Liver (tissue), 9 donors: Measurements from ENCODE around the gene KCNIP1. TPM values are rescaled to one million over a fixed set of nuclear protein-coding genes. Genes with fewer than 3 reads are reported as not detected.

Experiments used
- DNase-seq: peaks from one replicate; pipeline ENCODE4 v3.0.0-alpha.2; 2017; ENCODE audit warnings: low spot score
- H3K27ac ChIP-seq, 2 donors: one replicate each; pipeline ENCODE4 v1.7.0; 2013; ENCODE audit warnings: inconsistent platforms in 2 of 2, low read length in 2 of 2, control low read depth in 1 of 2, low read depth in 1 of 2, mild to moderate bottlenecking in 1 of 2
- H3K27me3 ChIP-seq, 4 donors: one replicate each; pipeline versions ENCODE4 v1.6.1 to v1.7.0; 2013; ENCODE audit warnings: low read length in 3 of 4, inconsistent platforms in 1 of 4, mild to moderate bottlenecking in 1 of 4, moderate library complexity in 1 of 4; ENCODE audit not compliant: control insufficient read depth in 4 of 4, insufficient read depth in 4 of 4
- H3K36me3 ChIP-seq, 4 donors: one replicate each; pipeline versions ENCODE4 v1.6.1 to v1.7.0; 2013; ENCODE audit warnings: low read length in 3 of 4, mild to moderate bottlenecking in 3 of 4, low read depth in 1 of 4, moderate library complexity in 1 of 4; ENCODE audit not compliant: control insufficient read depth in 4 of 4, insufficient read depth in 3 of 4
- H3K4me1 ChIP-seq, 4 donors: one replicate each; pipeline versions ENCODE4 v1.6.1 to v1.7.0; 2013; ENCODE audit warnings: low read length in 3 of 4, mild to moderate bottlenecking in 3 of 4, moderate library complexity in 1 of 4; ENCODE audit not compliant: control insufficient read depth in 4 of 4, insufficient read depth in 4 of 4
- H3K4me3 ChIP-seq, 3 donors: one replicate each; pipeline versions ENCODE4 v1.6.1 to v1.7.0; 2013; ENCODE audit warnings: low read length in 3 of 3, control low read depth in 1 of 3, low read depth in 1 of 3, mild to moderate bottlenecking in 1 of 3
- H3K9ac ChIP-seq, 2 donors: one replicate each; pipeline ENCODE4 v1.7.0; 2013; ENCODE audit warnings: low read length in 2 of 2, mild to moderate bottlenecking in 2 of 2, moderate library complexity in 2 of 2, control low read depth in 1 of 2, low read depth in 1 of 2
- H3K9me3 ChIP-seq, 4 donors: one replicate each; pipeline versions ENCODE4 v1.6.1 to v1.7.0; 2013; ENCODE audit warnings: low read length in 3 of 4; ENCODE audit not compliant: control insufficient read depth in 4 of 4
- ATF3 ChIP-seq: IDR thresholded peaks from 2 replicates; pipeline ENCODE4 v1.6.1; 2016; ENCODE audit warnings: antibody characterized with exemption
- CTCF ChIP-seq: fragments of 150-350 bp; IDR thresholded peaks from 2 replicates; pipeline ENCODE4 v1.5.1; 2017; ENCODE audit warnings: improper control_type of control experiment, low read depth, low read length; ENCODE audit not compliant: missing input control
- FOXA1 ChIP-seq: IDR thresholded peaks from 2 replicates; pipeline ENCODE4 v1.6.1; 2016; ENCODE audit warnings: antibody characterized with exemption
- FOXA2 ChIP-seq: IDR thresholded peaks from 2 replicates; pipeline ENCODE4 v1.6.1; 2016; ENCODE audit warnings: antibody characterized with exemption
- GABPA ChIP-seq, 2 donors: IDR thresholded peaks in 1 of 2; conservative IDR thresholded peaks in 1 of 2; 2 replicates each; pipeline ENCODE4 v1.6.1; 2016; ENCODE audit warnings: antibody characterized with exemption in 2 of 2, mild to moderate bottlenecking in 1 of 2, moderate library complexity in 1 of 2
- HNF4A ChIP-seq, 2 donors: conservative IDR thresholded peaks; 2 replicates each; pipeline ENCODE4 v1.6.1; 2016; ENCODE audit warnings: antibody characterized with exemption in 2 of 2, mild to moderate bottlenecking in 2 of 2
- HNF4G ChIP-seq: IDR thresholded peaks from 2 replicates; pipeline ENCODE4 v1.6.1; 2016; ENCODE audit warnings: antibody characterized with exemption
- JUND ChIP-seq, 2 donors: IDR thresholded peaks; 2 replicates each; pipeline ENCODE4 v1.6.1; 2016; ENCODE audit warnings: antibody characterized with exemption in 2 of 2
- MAX ChIP-seq: IDR thresholded peaks from 2 replicates; pipeline ENCODE4 v1.6.1; 2016; ENCODE audit warnings: antibody characterized with exemption
- RAD21 ChIP-seq, 2 donors: IDR thresholded peaks; 2 replicates each; pipeline ENCODE4 v1.6.1; 2016; ENCODE audit warnings: antibody characterized with exemption in 2 of 2, mild to moderate bottlenecking in 2 of 2
- REST ChIP-seq: IDR thresholded peaks from 2 replicates; pipeline ENCODE4 v1.6.1; 2016; ENCODE audit warnings: antibody characterized with exemption, mild to moderate bottlenecking
- RXRA ChIP-seq, 2 donors: IDR thresholded peaks; 2 replicates each; pipeline ENCODE4 v1.6.1; 2017 to 2018; ENCODE audit warnings: antibody characterized with exemption in 2 of 2, mild to moderate bottlenecking in 1 of 2
- SP1 ChIP-seq: IDR thresholded peaks from 2 replicates; pipeline ENCODE4 v1.6.1; 2018; ENCODE audit warnings: antibody characterized with exemption, mild to moderate bottlenecking
- TAF1 ChIP-seq: conservative IDR thresholded peaks from 2 replicates; pipeline ENCODE4 v1.6.1; 2016; ENCODE audit warnings: antibody characterized with exemption, mild to moderate bottlenecking
- YY1 ChIP-seq: IDR thresholded peaks from 2 replicates; pipeline ENCODE4 v1.6.1; 2016; ENCODE audit warnings: antibody characterized with exemption, mild to moderate bottlenecking
- ZBTB33 ChIP-seq: IDR thresholded peaks from 2 replicates; pipeline ENCODE4 v1.6.1; 2016; ENCODE audit warnings: antibody characterized with exemption
- WGBS: extraction: QIAGEN DNeasy Blood & Tissue Kit; methylation state at CpG from one replicate; pipeline ENCODE4 v1.1.7; 2013; 5-methylcytosine and 5-hydroxymethylcytosine counted together
- polyA plus RNA-seq, 2 donors: library from polyadenylated mRNA; stranded (reverse) in 1 of 2; unstranded in 1 of 2; fragments of 200-250 nt in 1 of 2; fragments of >200 nt in 1 of 2; fragmentation: Nextera tagmentation in 1 of 2; extraction: Ambion mirVana in 1 of 2; gene quantifications; one replicate each; pipeline versions ENCODE4 v1.2.1 to v1.2.3, GENCODE V29; 2013 to 2015
- total RNA-seq, 2 donors: library from RNA; depleted of rRNA; stranded (reverse); fragments of >200 nt; gene quantifications; one replicate each; pipeline ENCODE4 v1.2.3, GENCODE V29; 2014
- donor health status: healthy.
- donor health status: healthy.
- donor health status: healthy.
- donor health status: healthy.
- donor health status: healthy.

KCNIP1 gene
- total and polyA plus RNA-seq, 4 donors, result 0.08 to 0.23 TPM; not detected in 2

- Histone ChIP-seq H3K27me3 (peaks cover 0 to 4% (median under 1%) of the 10 kb centered on the region in 4 donors), H3K36me3 (no peaks in the 10 kb centered on the region), H3K4me1 (no peaks in the 10 kb centered on the region), H3K27ac (no peak overlapping the region), H3K9me3 (no peaks in the 10 kb centered on the region), H3K9ac (no peak overlapping the region), H3K4me3 (no peak overlapping the region)
- TF ChIP-seq MAX (no peak), REST (no peak), SP1 (no peak), JUND (IDR thresholded peaks at IDR 0.05) (no peak), FOXA2 (no peak), GABPA (IDR thresholded peaks at IDR 0.05 in 1 of 2, conservative IDR thresholded peaks at IDR 0.05 in 1 of 2) (no peak), RAD21 (IDR thresholded peaks at IDR 0.05) (no peak), ZBTB33 (no peak), ATF3 (no peak), HNF4A (conservative IDR thresholded peaks at IDR 0.05) (no peak), HNF4G (no peak), CTCF (no peak), RXRA (IDR thresholded peaks at IDR 0.05) (no peak), YY1 (no peak), FOXA1 (no peak)
- 92% methylated on average over 12 of the region's 12 CpGs for WGBS
- DNase-seq, result no peak
These were observed 18.8 kb upstream of the KCNIP1 start for GRCh38 chr5:170484847-170485615.

GRCh38 chr5:170485616-170485911 lies 18.3 kb upstream of the KCNIP1 start:
- peaks cover 0 to 4% (median under 1%) of the 10 kb centered on the region in 4 donors for H3K27me3 ChIP-seq
- no peaks in the 10 kb centered on the region for H3K36me3 ChIP-seq
- no peak overlapping the region for H3K4me3 ChIP-seq
- no peak for DNase-seq
- no peaks in the 10 kb centered on the region for H3K4me1 ChIP-seq
- no peak overlapping the region for H3K27ac ChIP-seq
- H3K9ac ChIP-seq, result no peak overlapping the region
- H3K9me3 ChIP-seq, result no peaks in the 10 kb centered on the region
- TF ChIP-seq REST (no peak), FOXA2 (no peak), TAF1 (no peak), ZBTB33 (no peak), ATF3 (no peak)
